HG03135 (cell line): Measurements from ENCODE around the gene BRD4.
"Not testable (repeated sequence)": the region's sequence is repeated elsewhere in the genome, so short reads cannot be mapped to it uniquely, and the experiment has no call there.

Source experiments
- ATAC-seq: cut with Tn5 transposase; IDR thresholded peaks from one replicate; pipeline ENCODE4 v1.9.1; 2021; ENCODE audit warnings: mild to moderate bottlenecking, moderate library complexity; ENCODE audit not compliant: unreplicated experiment

The BRD4 gene

GRCh38 chr19:15332311-15332996, at the start of gene BRD4:
TSS of gene BRD4 (minus strand) at chr19:15332539. CDS start at chr19:15273099, 59,440 bp downstream.
- ATAC-seq, result peak; percentile 41

DNA sequence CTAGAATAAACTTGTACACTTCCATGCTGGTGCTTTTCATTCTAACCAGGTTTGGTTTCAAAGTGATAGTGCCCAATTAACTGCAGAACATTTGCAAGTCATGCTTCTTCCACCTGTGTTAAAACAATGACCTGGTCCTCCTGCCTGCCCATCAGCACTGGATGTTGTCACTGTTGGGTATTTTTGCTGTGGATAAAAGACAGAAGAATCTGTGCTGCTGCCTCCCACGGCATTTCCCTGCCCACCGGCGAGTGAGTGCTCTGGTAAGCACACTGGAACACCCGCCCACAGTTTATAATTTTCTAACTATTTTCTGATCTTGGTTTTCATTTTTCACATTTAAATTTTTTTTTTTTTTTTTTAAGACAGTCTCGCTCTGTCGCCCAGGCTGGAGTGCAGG, 49.5 kb upstream of the BRD4 start:
- ATAC-seq, result no peak

GRCh38 chr19:15381429-15381828, 49.1 kb upstream of the BRD4 start:
- ATAC-seq, result no peak

GRCh38 chr19:15379999-15380647, 47.8 kb upstream of the BRD4 start:
- ATAC-seq, result peak; percentile 24

DNA sequence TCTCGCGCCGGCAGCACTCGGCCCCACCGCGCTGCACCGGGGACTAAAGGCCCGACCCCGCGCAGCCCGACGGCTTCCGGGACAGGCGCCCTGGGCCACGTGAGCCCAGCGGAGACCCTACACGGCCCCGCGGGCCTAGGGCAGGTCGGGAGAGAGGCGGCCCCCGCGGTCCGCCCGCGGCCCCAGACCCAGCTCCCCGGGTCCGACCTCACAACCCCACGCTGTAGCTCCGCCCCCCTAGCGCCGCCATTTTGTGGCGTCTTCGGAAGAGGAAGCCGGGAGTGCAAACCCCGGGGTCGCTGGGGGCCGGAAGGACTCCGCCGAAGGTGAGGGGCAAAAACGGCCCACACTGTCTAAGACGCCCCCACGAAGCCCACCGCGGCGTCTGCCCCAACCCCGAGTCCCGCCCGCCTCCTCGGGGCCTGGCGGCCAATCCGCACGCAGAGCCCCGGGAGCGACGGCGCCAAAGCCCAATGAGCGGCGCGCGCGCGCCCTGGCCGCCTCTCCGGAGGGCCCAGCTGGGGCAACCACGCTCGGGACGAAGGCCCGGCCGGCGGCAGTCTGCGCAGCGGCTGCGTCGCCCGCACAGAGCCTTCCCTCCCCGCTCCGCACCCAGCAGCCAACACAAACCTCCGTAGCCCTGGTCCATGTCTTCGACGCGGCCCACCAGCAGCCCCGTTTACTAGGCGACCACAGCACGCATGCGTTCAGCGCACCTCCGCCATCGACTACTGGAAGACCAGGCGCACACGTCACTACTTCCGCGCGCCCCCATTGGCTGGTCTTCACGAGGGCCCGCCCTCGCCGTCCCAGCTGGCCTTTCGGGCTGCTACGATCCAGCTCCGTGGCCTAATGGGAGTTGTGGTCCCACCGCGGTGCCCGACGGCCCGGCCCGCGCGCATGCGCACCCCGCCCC, 47.0 kb upstream of the BRD4 start, which contains the start of gene AKAP8:
TSS of gene AKAP8 (minus strand) at position 705 of the 916 bp plus-strand sequence. CDS start at position 649, 56 bp downstream.
- ATAC-seq, result peak; percentile 79

GRCh38 chr19:15378534-15379082, 46.3 kb upstream of the BRD4 start:
- no peak for ATAC-seq

GRCh38 chr19:15374796-15375440, 42.6 kb upstream of the BRD4 start:
- no peak for ATAC-seq

DNA sequence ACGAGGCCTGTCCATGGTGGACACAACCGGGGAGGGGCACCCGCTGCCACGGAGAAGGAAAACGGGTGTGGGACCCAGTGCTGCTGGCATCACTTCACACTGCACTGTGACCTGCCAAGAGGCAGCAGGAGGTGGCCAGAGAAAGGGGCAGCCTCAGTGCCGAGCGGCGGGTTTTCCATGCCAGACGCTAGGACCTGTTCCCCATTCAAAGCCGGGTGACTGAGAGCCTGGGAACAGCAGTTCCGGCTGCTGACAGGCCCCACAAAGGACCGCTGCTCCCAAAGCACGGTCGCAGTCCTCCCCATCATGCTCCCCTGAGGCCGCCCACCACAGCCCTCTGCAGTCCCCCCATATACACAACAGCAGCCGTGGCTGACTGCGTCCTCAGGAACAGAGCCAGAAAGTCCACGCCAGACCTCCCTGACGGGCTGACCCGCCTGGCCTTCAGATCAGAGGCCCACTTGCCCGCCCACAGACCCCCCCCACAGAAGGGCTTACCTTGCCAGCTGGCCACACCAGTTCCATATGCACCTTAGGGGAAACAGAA, 41.8 kb upstream of the BRD4 start:
- no peak for ATAC-seq

GRCh38 chr19:15373644-15374043, 41.3 kb upstream of the BRD4 start:
- no peak for ATAC-seq

- no peak for ATAC-seq
Measured at GRCh38 chr19:15372891-15373301, 40.6 kb upstream of the BRD4 start.

DNA sequence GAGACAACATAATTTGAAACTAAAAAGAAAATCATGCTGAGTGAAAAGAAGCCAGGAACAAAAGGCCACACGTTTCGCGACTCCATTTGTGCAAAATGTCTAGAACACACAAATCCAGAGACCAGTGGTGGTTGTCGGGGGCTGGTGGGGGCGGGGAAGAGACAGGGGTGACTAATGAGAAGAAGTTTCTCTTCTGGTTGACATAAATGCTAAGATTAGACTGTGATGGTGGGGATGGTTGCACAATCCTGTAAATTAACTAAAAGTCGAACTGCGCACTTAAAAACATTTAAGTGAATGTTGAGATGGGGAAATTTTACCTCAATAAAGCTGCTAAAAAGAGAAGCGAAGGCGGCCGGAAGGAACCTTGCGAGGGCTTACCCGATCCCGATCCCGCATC, 40.1 kb upstream of the BRD4 start:
- ATAC-seq, result no peak

DNA sequence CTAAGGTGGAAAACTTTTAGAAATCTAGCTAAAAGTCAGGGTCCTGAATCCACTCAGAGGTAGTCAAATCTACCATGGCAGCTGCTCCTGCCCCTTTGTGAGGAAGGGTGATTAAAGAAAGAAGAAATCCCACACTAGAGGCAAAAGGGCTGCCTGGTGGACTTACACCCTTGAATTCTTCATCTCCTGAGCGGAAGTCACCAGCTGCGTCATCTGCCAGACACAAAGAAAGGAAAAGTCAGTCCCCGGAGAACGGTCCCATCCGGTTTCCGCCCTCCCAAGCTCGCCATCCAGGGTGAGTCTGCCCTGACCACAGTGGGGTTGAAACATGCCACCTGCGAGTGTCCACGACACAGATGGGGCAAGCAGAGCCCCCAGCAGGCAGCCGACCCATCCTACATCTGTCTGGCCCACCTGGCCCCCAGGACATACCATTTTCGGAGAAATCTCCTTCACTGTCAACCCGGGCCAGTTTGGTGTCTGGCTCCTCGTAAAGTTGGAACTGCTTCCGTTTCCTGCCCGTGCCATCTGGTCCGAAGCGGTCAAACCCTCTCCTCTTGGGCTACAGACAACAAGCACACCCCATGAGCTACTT, 39.5 kb upstream of the BRD4 start:
- no peak for ATAC-seq

GRCh38 chr19:15371119-15371518, 38.8 kb upstream of the BRD4 start:
- no peak for ATAC-seq

DNA sequence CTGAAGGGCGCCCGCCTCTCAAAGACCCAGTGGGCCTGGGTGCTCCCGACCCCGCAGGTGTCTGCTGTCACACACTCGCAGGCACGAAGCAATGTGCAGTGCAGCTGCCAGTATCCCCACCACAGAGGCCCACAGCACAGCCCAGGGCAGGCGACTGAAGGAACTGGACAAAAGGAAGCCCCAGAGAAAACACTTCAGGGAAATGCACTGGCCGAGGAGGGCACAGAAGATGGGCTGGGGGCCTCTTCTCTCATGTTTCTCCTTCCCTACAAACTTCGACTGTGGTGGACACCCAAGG, 37.2 kb upstream of the BRD4 start:
- no peak for ATAC-seq

DNA sequence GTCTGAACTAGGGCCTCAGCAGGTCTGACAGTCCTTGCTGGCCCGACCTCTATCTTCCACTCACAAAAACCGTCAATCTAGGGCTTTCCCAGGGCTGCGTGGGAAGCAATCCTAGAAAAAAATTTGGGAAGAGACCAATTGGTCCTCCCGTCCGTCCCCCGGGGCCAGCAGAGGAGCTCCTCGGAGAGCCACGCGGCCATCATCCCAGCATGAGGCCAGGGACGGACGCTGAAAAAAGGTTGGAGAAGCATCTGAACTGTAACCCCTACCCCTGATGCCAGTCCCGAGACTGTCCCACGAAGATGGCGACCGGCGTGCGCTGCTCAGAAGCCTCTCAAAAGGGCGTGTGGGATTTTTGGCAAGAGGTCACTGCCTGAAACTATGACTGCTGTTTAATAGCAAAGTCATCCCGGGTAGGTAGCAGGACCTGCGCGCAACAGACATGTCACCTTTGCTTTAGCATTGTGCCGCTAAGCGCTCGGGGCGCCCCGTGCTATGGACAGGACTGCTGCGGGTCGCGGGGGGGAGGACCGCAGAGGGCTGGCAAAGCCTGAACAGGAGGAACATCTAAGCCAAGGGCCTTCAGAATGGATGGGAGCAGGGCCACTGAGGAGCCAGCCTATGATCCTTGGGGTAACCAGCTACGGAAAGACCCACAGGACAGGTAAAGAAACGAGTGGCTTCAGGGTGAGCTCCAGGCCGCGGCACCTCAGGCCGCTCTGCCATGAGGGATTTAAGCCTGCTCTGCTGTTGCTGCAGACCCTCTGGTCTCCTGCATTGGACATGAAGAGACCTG, 36.7 kb upstream of the BRD4 start:
- no peak for ATAC-seq

GRCh38 chr19:15368051-15368632, 35.8 kb upstream of the BRD4 start:
- no peak for ATAC-seq

- ATAC-seq, result no peak
Measured at GRCh38 chr19:15367439-15367838, 35.1 kb upstream of the BRD4 start.

- ATAC-seq, result no peak
Measured at GRCh38 chr19:15365264-15365663, 32.9 kb upstream of the BRD4 start.

GRCh38 chr19:15363791-15364190, 31.5 kb upstream of the BRD4 start:
- not testable (repeated sequence) for ATAC-seq
